HEK293 (cell line): ENCODE measurements around the gene PCBP3.

Experiments used
- ATF2 ChIP-seq: fragments of 450-650 bp; formaldehyde crosslinking; IDR thresholded peaks from 2 replicates; pipeline ENCODE4 v1.5.1; 2016; ENCODE audit warnings: missing biosample characterization, missing genetic modification characterization, low read depth
- KLF16 ChIP-seq: fragments of 450-650 bp; formaldehyde crosslinking; IDR thresholded peaks from 2 replicates; pipeline ENCODE4 v1.5.1; 2017; ENCODE audit warnings: missing biosample characterization, missing genetic modification characterization
- ZFP3 ChIP-seq: fragments of 450-650 bp; formaldehyde crosslinking; IDR thresholded peaks from 2 replicates; pipeline ENCODE4 v1.5.1; 2016; ENCODE audit warnings: low read depth, missing biosample characterization, missing genetic modification characterization
- ZNF266 ChIP-seq: fragments of 450-650 bp; formaldehyde crosslinking; IDR thresholded peaks from 2 replicates; pipeline ENCODE4 v1.5.1; 2016; ENCODE audit warnings: missing biosample characterization, missing genetic modification characterization, low read depth
- ZNF639 ChIP-seq: fragments of 450-650 bp; formaldehyde crosslinking; IDR thresholded peaks from 2 replicates; pipeline ENCODE4 v1.5.1; 2016; ENCODE audit warnings: missing biosample characterization, missing genetic modification characterization
- ZNF664 ChIP-seq: fragments of 450-650 bp; formaldehyde crosslinking; IDR thresholded peaks from 2 replicates; pipeline ENCODE4 v1.5.1; 2016; ENCODE audit warnings: missing biosample characterization, missing genetic modification characterization
- TF ChIP-seq, protein P1 (sequence below): fragments of 450-650 bp; formaldehyde crosslinking; IDR thresholded peaks from 2 replicates; pipeline ENCODE4 v1.5.1; 2016; ENCODE audit warnings: missing biosample characterization, missing genetic modification characterization

- TF ChIP-seq KLF16 (tag by site-specific recombination) (no peak), ZNF639 (tag by site-specific recombination) (no peak), ZNF266 (tag by site-specific recombination) (no peak), ATF2 (tag by site-specific recombination) (no peak), ZFP3 (tag by site-specific recombination) (no peak), ZNF664 (tag by site-specific recombination) (no peak)
- TF ChIP-seq, protein P1, sequence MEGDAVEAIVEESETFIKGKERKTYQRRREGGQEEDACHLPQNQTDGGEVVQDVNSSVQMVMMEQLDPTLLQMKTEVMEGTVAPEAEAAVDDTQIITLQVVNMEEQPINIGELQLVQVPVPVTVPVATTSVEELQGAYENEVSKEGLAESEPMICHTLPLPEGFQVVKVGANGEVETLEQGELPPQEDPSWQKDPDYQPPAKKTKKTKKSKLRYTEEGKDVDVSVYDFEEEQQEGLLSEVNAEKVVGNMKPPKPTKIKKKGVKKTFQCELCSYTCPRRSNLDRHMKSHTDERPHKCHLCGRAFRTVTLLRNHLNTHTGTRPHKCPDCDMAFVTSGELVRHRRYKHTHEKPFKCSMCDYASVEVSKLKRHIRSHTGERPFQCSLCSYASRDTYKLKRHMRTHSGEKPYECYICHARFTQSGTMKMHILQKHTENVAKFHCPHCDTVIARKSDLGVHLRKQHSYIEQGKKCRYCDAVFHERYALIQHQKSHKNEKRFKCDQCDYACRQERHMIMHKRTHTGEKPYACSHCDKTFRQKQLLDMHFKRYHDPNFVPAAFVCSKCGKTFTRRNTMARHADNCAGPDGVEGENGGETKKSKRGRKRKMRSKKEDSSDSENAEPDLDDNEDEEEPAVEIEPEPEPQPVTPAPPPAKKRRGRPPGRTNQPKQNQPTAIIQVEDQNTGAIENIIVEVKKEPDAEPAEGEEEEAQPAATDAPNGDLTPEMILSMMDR, result no peak
These were observed 13.3 kb upstream of the PCBP3 start for GRCh38 chr21:45630066-45630694.
